Adrenal gland (tissue), 5 donors: Measurements from ENCODE around the gene HOXD8.

Source experiments
- POLR2A ChIP-seq, 2 donors: fragments of 450-650 bp; IDR thresholded peaks; one replicate each; pipeline ENCODE4 v1.6.1; 2017; ENCODE audit warnings: antibody characterized with exemption in 2 of 2, mild to moderate bottlenecking in 2 of 2, moderate library complexity in 1 of 2
- TF ChIP-seq, protein P1 (sequence below), 6 experiments: fragments of 450-650 bp in 4 of 6; fragments of 200-600 bp in 2 of 6; sonication (generic) in 1 of 6; IDR thresholded peaks; 1 replicate in 5 of 6; 2 replicates in 1 of 6; pipeline versions ENCODE4 v1.5.1 to v1.8.0; 2016 to 2021; ENCODE audit warnings: antibody characterized with exemption in 6 of 6, mild to moderate bottlenecking in 2 of 6, moderate library complexity in 1 of 6
- donor health status: DM: no; HTN: no; CAD: no.

DNA sequence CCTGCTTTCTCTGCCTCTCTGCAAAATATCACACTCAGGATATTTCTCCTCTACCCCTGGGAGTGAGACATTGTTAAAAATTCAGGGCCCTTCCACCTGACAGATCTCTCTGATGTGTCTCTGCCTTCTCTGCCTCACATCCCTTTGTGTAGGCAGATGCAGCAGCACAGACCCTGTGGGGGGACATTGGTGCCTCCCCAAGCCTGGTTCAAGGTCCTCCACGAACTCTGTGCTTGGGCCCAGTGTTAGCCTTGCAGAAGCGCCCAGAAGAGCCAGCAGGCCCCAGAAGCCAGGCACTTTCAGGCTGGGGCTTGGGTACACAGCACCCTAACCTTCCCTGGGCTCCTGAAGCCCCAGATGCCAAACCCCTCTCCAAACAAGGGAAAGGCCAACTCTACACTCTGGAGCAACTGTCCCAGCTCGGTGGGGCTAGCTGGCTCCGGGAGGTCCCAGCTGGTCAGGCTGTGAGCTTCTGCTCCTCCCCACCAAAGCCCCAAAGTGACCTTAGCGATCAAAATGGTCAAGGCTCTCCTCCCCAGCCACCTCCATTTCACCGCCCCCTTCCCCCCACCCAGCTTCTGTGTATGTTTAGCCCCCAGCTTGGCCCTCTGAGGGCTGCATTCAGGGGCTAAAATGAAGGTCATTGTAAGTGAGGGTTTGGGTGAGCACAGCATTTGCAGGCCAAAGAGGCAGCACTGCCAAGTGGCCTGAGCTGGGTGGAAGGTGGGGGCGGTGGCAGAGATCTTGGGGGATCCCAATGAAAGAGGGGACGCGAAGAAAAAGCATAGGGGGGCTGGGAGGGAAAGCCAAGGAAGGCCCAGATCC is 4.3 kb upstream of the HOXD8 start:
- TF ChIP-seq, protein P1, sequence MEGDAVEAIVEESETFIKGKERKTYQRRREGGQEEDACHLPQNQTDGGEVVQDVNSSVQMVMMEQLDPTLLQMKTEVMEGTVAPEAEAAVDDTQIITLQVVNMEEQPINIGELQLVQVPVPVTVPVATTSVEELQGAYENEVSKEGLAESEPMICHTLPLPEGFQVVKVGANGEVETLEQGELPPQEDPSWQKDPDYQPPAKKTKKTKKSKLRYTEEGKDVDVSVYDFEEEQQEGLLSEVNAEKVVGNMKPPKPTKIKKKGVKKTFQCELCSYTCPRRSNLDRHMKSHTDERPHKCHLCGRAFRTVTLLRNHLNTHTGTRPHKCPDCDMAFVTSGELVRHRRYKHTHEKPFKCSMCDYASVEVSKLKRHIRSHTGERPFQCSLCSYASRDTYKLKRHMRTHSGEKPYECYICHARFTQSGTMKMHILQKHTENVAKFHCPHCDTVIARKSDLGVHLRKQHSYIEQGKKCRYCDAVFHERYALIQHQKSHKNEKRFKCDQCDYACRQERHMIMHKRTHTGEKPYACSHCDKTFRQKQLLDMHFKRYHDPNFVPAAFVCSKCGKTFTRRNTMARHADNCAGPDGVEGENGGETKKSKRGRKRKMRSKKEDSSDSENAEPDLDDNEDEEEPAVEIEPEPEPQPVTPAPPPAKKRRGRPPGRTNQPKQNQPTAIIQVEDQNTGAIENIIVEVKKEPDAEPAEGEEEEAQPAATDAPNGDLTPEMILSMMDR (IDR thresholded peaks at IDR 0.05): no peak
- TF ChIP-seq POLR2A (IDR thresholded peaks at IDR 0.05): no peak
